ENCODE data around the gene PACS2. TPM values are rescaled to one million over a fixed set of nuclear protein-coding genes. Genes with fewer than 3 reads are reported as not detected.

PACS2 gene
- total RNA-seq, result 36.2 and 36.5 TPM in 2 replicates

GRCh38 chr14:105314287-105315200 lies at the start of gene PACS2:
TSS of gene PACS2 (plus strand) at chr14:105314748. CDS start at chr14:105314919, 171 bp downstream.

GRCh38 chr14:105300542-105301102 lies 13.9 kb upstream of the PACS2 start, which contains the start of gene BRF1:
TSS of gene BRF1 (minus strand) at chr14:105301001. CDS start at chr14:105300629, 372 bp downstream.

DNA sequence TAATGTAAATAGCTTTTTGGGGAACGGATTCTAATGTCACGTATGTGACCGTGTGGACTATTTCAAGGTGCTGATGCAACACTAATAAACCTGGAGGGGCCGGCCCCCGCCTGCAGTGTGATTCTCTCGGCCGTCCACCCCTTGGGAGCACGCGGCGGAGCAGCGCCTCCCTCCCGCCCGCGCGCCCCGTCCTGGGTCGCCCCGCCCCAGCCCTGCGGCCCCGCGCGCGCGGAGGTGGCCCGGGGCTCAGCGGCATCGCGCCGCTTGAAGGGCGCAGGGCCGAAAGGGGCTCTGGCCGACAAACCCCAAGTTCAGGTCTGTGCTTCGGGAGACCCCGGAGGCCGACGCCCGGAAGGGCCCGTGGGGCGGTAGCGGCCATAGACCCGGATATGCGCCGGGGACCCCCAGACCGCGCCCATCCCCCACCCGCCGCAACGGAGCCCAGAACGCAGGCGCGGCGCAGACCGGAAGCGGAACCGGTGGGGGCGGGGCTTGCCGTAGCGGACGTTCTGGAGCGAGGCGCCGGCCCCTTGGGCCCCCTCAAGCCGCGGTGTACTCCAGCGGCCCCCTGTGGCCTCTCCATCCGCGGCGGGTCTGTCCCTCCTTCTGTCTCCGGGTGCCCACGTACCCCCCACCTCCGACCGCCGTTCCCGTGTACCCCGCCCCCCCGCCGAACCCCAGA lies 83.6 kb downstream of the PACS2 start, which contains the start of gene TEX22:
TEX22 (plus strand) TSS at position 495 of the 682 bp plus-strand sequence. CDS start 803 bp downstream, outside the sequence.

GRCh38 chr14:105419195-105420091 lies 104.9 kb downstream of the PACS2 start, which contains the start of gene MTA1:
TSS of gene MTA1 (plus strand) at chr14:105419827. CDS start at chr14:105420036, 209 bp downstream.

Other genes with a start within 250 kb of the PACS2 start
- gene GPR132, start 249.3 kb upstream of the PACS2 start, total RNA-seq, result 0.13 and 0.16 TPM in 2 replicates
- gene JAG2, start 146.0 kb upstream of the PACS2 start, total RNA-seq, result 0.48 and 0.78 TPM in 2 replicates
- gene NUDT14, start 133.4 kb upstream of the PACS2 start, total RNA-seq, result 3.7 and 7.5 TPM in 2 replicates
- 24.1 and 63.5 TPM in 2 replicates for gene BTBD6, start 66.2 kb upstream of the PACS2 start, total RNA-seq
- gene BRF1, start 13.7 kb upstream of the PACS2 start, total RNA-seq, result 21.2 and 28.7 TPM in 2 replicates
- 0.13 and 1.4 TPM in 2 replicates for gene TEX22, start 83.8 kb downstream of the PACS2 start, total RNA-seq
- 37.0 and 49.1 TPM in 2 replicates for gene MTA1, start 105.1 kb downstream of the PACS2 start, total RNA-seq
- gene CRIP2, start 160.1 kb downstream of the PACS2 start, total RNA-seq, result 117 and 172 TPM in 2 replicates
- 9.1 and 20.7 TPM in 2 replicates for gene CRIP1, start 172.1 kb downstream of the PACS2 start, total RNA-seq
- gene TEDC1, start 176.5 kb downstream of the PACS2 start, total RNA-seq, result 8.2 and 11.6 TPM in 2 replicates
- 9.3 and 12.6 TPM in 2 replicates for gene TMEM121, start 211.8 kb downstream of the PACS2 start, total RNA-seq

Data from epithelial cell of alveolus of lung (primary cell).